Thyroid gland (tissue), 4 donors: ENCODE data around the gene GET4.

Experiments used
- CTCF ChIP-seq, 6 experiments: fragments of 200-600 bp in 3 of 6; fragments of 450-650 bp in 3 of 6; sonication (generic) in 3 of 6; IDR thresholded peaks; one replicate each; pipeline ENCODE4 v1.5.1; 2016 to 2019; ENCODE audit warnings: antibody characterized with exemption in 6 of 6, mild to moderate bottlenecking in 2 of 6, inconsistent platforms in 1 of 6, moderate library complexity in 1 of 6
- POLR2A ChIP-seq, 2 donors: fragments of 450-650 bp; IDR thresholded peaks; one replicate each; pipeline ENCODE4 v1.6.1; 2017; ENCODE audit warnings: antibody characterized with exemption in 2 of 2, mild to moderate bottlenecking in 2 of 2, moderate library complexity in 1 of 2

GRCh38 chr7:871900-872537, 4.3 kb upstream of the GET4 start:
- TF ChIP-seq POLR2A (IDR thresholded peaks at IDR 0.05) (no peak), CTCF (IDR thresholded peaks at IDR 0.05) (no peak)
